Panc1 (cell line): ENCODE measurements around the gene C3orf85. TPM values are rescaled to one million over a fixed set of nuclear protein-coding genes. Genes with fewer than 3 reads are reported as not detected.

ENCODE experiments used
- ATAC-seq: fragments of 200-7000 bp; cut with Tn5 transposase; 2 replicates; pipeline ENCODE4 v1.9.1; 2020; ENCODE audit warnings: mild to moderate bottlenecking, moderate library complexity
- BruUV-seq: library from RNA; stranded (reverse); fragments of 400-500 nt; replicated peaks from 2 replicates; lab custom pipeline; 2021; lab: Mats Ljungman, UMichigan
- CTCF ChIA-PET: fragments of 300-600 bp; sonication (Branson Sonifier 250); formaldehyde crosslinking; loops from one replicate; lab custom pipeline; 2022; ENCODE audit warnings: antibody characterized with exemption; lab: Charles Lee
- POLR2A ChIA-PET: fragments of 300-600 bp; sonication (Branson Sonifier 250); formaldehyde crosslinking; loops from one replicate; lab custom pipeline; 2022; ENCODE audit warnings: antibody characterized with exemption; lab: Charles Lee
- DNase-seq: peaks from one replicate; pipeline ENCODE4 v3.0.0-alpha.2; 2010; ENCODE audit warnings: low read depth, low spot score
- H3K27ac ChIP-seq: 2 replicates; pipeline ENCODE4 v1.5.1; 2011; ENCODE audit warnings: mild to moderate bottlenecking, low read length, inconsistent platforms
- H3K27me3 ChIP-seq: fragments of 200-500 bp; sonication (Bioruptor generic); 2 replicates; pipeline ENCODE4 v1.6.0; 2014; ENCODE audit warnings: low read length, inconsistent platforms; ENCODE audit not compliant: control insufficient read depth, insufficient read depth
- H3K36me3 ChIP-seq: fragments of 200-500 bp; sonication (Bioruptor generic); 2 replicates; pipeline ENCODE4 v1.5.1; 2014; ENCODE audit warnings: inconsistent platforms, mild to moderate bottlenecking, low read length, moderate library complexity; ENCODE audit not compliant: control insufficient read depth, insufficient read depth
- H3K4me1 ChIP-seq: 2 replicates; pipeline ENCODE4 v1.5.1; 2011; ENCODE audit warnings: inconsistent platforms, mild to moderate bottlenecking, low read length, moderate library complexity; ENCODE audit not compliant: control insufficient read depth, insufficient read depth
- H3K4me3 ChIP-seq, 2 experiments: 2 replicates each; pipeline ENCODE4 v1.5.1; 2011 to 2012; ENCODE audit warnings: low read depth in 2 of 2, low read length in 2 of 2, mild to moderate bottlenecking in 2 of 2, inconsistent platforms in 1 of 2, moderate library complexity in 1 of 2
- H3K9me3 ChIP-seq: fragments of 200-500 bp; sonication (Bioruptor generic); 2 replicates; pipeline ENCODE4 v1.5.1; 2014; ENCODE audit warnings: low read depth, mild to moderate bottlenecking, inconsistent platforms, low read length, moderate library complexity; ENCODE audit not compliant: control insufficient read depth, insufficient read depth
- POLR2AphosphoS5 ChIP-seq: IDR thresholded peaks from 2 replicates; pipeline ENCODE4 v1.6.1; 2012; ENCODE audit warnings: mild to moderate bottlenecking, low read depth, low read length, moderate library complexity
- REST ChIP-seq, 2 experiments: IDR thresholded peaks; 2 replicates each; pipeline ENCODE4 v1.6.1; 2011 to 2012; ENCODE audit warnings: low read depth in 2 of 2, control low read depth in 1 of 2, low read length in 1 of 2, mild to moderate bottlenecking in 1 of 2, moderate library complexity in 1 of 2; ENCODE audit not compliant: insufficient read depth in 1 of 2
- SIN3A ChIP-seq: IDR thresholded peaks from 2 replicates; pipeline ENCODE4 v1.6.1; 2012; ENCODE audit warnings: low read depth, mild to moderate bottlenecking, low read length, moderate library complexity, borderline replicate concordance; ENCODE audit not compliant: insufficient read depth
- TCF7L2 ChIP-seq: IDR thresholded peaks from 2 replicates; pipeline ENCODE4 v1.6.1; 2011; ENCODE audit warnings: mild to moderate bottlenecking, low read depth, low read length, inconsistent platforms
- in situ Hi-C: cut with HindIII; loops from 2 replicates; pipeline ENCODE4 v1.10.0; 2016; ENCODE audit warnings: low sequenced_read_pairs, low pct_unique_long_range_greater_than_20kb
- intact Hi-C: fragments of 100-400 bp; cut with micrococcal nuclease; formaldehyde crosslinking; loops from one replicate; pipeline ENCODE4 v1.10.0; 2022; ENCODE audit not compliant: unreplicated experiment
- total RNA-seq: library from RNA; stranded (reverse); gene quantifications from one replicate; pipeline ENCODE4 v1.2.1, GENCODE V29; 2021; ENCODE audit not compliant: unreplicated experiment
- TF ChIP-seq, protein P1 (sequence below): fragments of 450-650 bp; IDR thresholded peaks from 2 replicates; pipeline ENCODE4 v1.5.1; 2017; ENCODE audit warnings: mild to moderate bottlenecking

The C3orf85 gene
- total RNA-seq, 1 experiment from 2014 or later: not detected

DNA sequence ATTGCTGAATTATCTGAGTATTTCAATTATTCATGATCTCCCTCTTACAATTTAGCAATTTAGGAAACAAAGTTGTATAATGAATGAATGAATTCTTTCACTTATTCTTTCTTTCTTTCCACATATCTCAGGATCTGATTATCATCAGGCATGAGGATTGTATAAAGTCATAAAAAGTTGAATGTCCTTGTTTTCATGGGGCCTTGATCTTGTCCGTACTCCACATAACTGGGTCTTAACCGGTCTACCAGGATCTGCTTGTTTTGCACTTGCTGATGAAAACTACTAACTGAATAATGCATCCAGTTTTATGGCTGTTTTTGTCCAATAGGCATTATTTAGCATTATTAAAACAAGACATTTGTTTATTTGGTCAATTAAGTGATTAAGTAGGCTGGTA lies 12.6 kb downstream of the C3orf85 start:
- Histone ChIP-seq H3K4me3 (no peak overlapping the region), H3K36me3 (no peaks in the 10 kb centered on the region), H3K27me3 (no peaks in the 10 kb centered on the region), H3K4me1 (no peaks in the 10 kb centered on the region), H3K9me3 (no peaks in the 10 kb centered on the region), H3K27ac (no peak overlapping the region)
- intact Hi-C loops: no loop called here
- ChIA-PET CTCF (no interaction called here), POLR2A (no interaction called here)
- DNase-seq (no peak), ATAC-seq (no peak)
- in situ Hi-C loops: no loop called here
- no peak for TF ChIP-seq SIN3A
- no peak for TF ChIP-seq REST (IDR thresholded peaks at IDR 0.05; ENCODE audit: insufficient read depth in 1 of 2, low read depth in 2 of 2, low read length in 1 of 2)
- no peak for TF ChIP-seq POLR2AphosphoS5
- no peak for TF ChIP-seq TCF7L2
- TF ChIP-seq, protein P1, sequence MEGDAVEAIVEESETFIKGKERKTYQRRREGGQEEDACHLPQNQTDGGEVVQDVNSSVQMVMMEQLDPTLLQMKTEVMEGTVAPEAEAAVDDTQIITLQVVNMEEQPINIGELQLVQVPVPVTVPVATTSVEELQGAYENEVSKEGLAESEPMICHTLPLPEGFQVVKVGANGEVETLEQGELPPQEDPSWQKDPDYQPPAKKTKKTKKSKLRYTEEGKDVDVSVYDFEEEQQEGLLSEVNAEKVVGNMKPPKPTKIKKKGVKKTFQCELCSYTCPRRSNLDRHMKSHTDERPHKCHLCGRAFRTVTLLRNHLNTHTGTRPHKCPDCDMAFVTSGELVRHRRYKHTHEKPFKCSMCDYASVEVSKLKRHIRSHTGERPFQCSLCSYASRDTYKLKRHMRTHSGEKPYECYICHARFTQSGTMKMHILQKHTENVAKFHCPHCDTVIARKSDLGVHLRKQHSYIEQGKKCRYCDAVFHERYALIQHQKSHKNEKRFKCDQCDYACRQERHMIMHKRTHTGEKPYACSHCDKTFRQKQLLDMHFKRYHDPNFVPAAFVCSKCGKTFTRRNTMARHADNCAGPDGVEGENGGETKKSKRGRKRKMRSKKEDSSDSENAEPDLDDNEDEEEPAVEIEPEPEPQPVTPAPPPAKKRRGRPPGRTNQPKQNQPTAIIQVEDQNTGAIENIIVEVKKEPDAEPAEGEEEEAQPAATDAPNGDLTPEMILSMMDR: no peak
- BruUV-seq: no TSS peak

- intact Hi-C loops (no loop called here), in situ Hi-C loops (no loop called here)
- H3K4me3 ChIP-seq: no peak overlapping the region
- no peaks in the 10 kb centered on the region for H3K36me3 ChIP-seq
- H3K4me1 ChIP-seq: no peaks in the 10 kb centered on the region
- no TSS peak for BruUV-seq
- H3K9me3 ChIP-seq: no peaks in the 10 kb centered on the region
- H3K27ac ChIP-seq: no peak overlapping the region
- no peaks in the 10 kb centered on the region for H3K27me3 ChIP-seq
- ChIA-PET POLR2A (no interaction called here), CTCF (no interaction called here)
- TF ChIP-seq SIN3A (no peak), TCF7L2 (no peak), REST (IDR thresholded peaks at IDR 0.05; ENCODE audit: insufficient read depth in 1 of 2, low read depth in 2 of 2, low read length in 1 of 2) (no peak), POLR2AphosphoS5 (no peak)
- TF ChIP-seq, protein P1: no peak
- DNase-seq (no peak), ATAC-seq (no peak)
These were observed 15.8 kb downstream of the C3orf85 start for GRCh38 chr3:109152320-109152719.
